IMR-90 (cell line): Measurements from ENCODE around the gene TBC1D10B. TPM values are rescaled to one million over a fixed set of nuclear protein-coding genes. Genes with fewer than 3 reads are reported as not detected.
"Not testable (repeated sequence)": the region's sequence is repeated elsewhere in the genome, so short reads cannot be mapped to it uniquely, and the experiment has no call there.

Source experiments
- ATAC-seq: fragments of 200-7000 bp; cut with Tn5 transposase; 2 replicates; pipeline ENCODE4 v1.9.1; 2020; ENCODE audit warnings: low read depth, mild to moderate bottlenecking, moderate library complexity
- BruUV-seq: library from RNA; stranded (reverse); fragments of 400-500 nt; replicated peaks from 2 replicates; lab custom pipeline; 2021; lab: Mats Ljungman, UMichigan
- CTCF ChIA-PET: fragments of 300-600 bp; formaldehyde crosslinking; extraction: SDS; loops from one replicate; lab custom pipeline; 2021; ENCODE audit warnings: antibody characterized with exemption; lab: Yijun Ruan, JAX
- POLR2A ChIA-PET: fragments of 300-600 bp; sonication (Branson Sonifier 250); formaldehyde crosslinking; loops from one replicate; lab custom pipeline; 2022; ENCODE audit warnings: antibody characterized with exemption; ENCODE audit not compliant: unreplicated experiment; lab: Charles Lee
- DNase-seq: peaks from one replicate; pipeline ENCODE4 v3.0.0; 2013
- H2AFZ ChIP-seq: replicated peaks from 2 replicates; pipeline ENCODE3; 2013; ENCODE audit warnings: low read length, mild to moderate bottlenecking; ENCODE audit not compliant: poor library complexity
- H2AK5ac ChIP-seq: 2 replicates; pipeline ENCODE4 v1.6.1; 2013; ENCODE audit warnings: low read depth, low read length, inconsistent platforms
- H2AK9ac ChIP-seq: replicated peaks from 2 replicates; pipeline ENCODE3; 2013; ENCODE audit warnings: mild to moderate bottlenecking, low read depth, low read length, moderate library complexity; ENCODE audit not compliant: poor library complexity
- H2BK120ac ChIP-seq: 2 replicates; pipeline ENCODE4 v1.6.1; 2013; ENCODE audit warnings: low read depth, low read length, inconsistent platforms
- H2BK15ac ChIP-seq: 3 replicates; pipeline ENCODE4 v1.6.1; 2013; ENCODE audit warnings: low read depth, low read length, inconsistent platforms
- H2BK20ac ChIP-seq: 2 replicates; pipeline ENCODE4 v1.6.1; 2013; ENCODE audit warnings: low read depth, mild to moderate bottlenecking, inconsistent platforms, low read length, moderate library complexity
- H2BK5ac ChIP-seq: 2 replicates; pipeline ENCODE4 v1.6.1; 2013; ENCODE audit warnings: mild to moderate bottlenecking, low read depth, low read length, inconsistent platforms; ENCODE audit not compliant: poor library complexity, severe bottlenecking
- H3K14ac ChIP-seq: replicated peaks from 2 replicates; pipeline ENCODE4 v1.6.1; 2013; ENCODE audit warnings: low read depth, low read length, inconsistent platforms
- H3K18ac ChIP-seq: 2 replicates; pipeline ENCODE4 v1.6.1; 2013; ENCODE audit warnings: low read depth, low read length, control low read depth
- H3K23ac ChIP-seq: 2 replicates; pipeline ENCODE4 v1.6.1; 2013; ENCODE audit warnings: low read depth, low read length, inconsistent platforms
- H3K27ac ChIP-seq: 2 replicates; pipeline ENCODE4 v1.5.1; 2013; ENCODE audit warnings: mild to moderate bottlenecking, control low read depth, low read length; ENCODE audit not compliant: insufficient read depth
- H3K27me3 ChIP-seq: 2 replicates; pipeline ENCODE4 v1.6.1; 2013; ENCODE audit warnings: low read length; ENCODE audit not compliant: control insufficient read depth, insufficient read depth
- H3K36me3 ChIP-seq: 2 replicates; pipeline ENCODE4 v1.6.1; 2013; ENCODE audit warnings: low read length, mixed read lengths; ENCODE audit not compliant: control insufficient read depth, insufficient read depth
- H3K4ac ChIP-seq: 2 replicates; pipeline ENCODE4 v1.6.1; 2013; ENCODE audit warnings: low read depth, low read length, inconsistent platforms
- H3K4me1 ChIP-seq: 2 replicates; pipeline ENCODE4 v1.6.1; 2013; ENCODE audit warnings: low read length, mixed read lengths; ENCODE audit not compliant: control insufficient read depth, insufficient read depth
- H3K4me2 ChIP-seq: 2 replicates; pipeline ENCODE4 v1.6.1; 2013; ENCODE audit warnings: low read depth, mild to moderate bottlenecking, control low read depth, low read length, moderate library complexity
- H3K4me3 ChIP-seq: 2 replicates; pipeline ENCODE4 v1.5.1; 2013; ENCODE audit warnings: low read depth, mild to moderate bottlenecking, control low read depth, low read length, moderate library complexity; ENCODE audit not compliant: insufficient read depth
- H3K56ac ChIP-seq: 2 replicates; pipeline ENCODE4 v1.6.1; 2013; ENCODE audit warnings: low read length, inconsistent platforms; ENCODE audit not compliant: insufficient read depth; ENCODE audit errors: extremely low read depth
- H3K79me1 ChIP-seq, 2 experiments: 2 replicates each; pipeline ENCODE4 v1.6.1; 2013; ENCODE audit warnings: low read length in 2 of 2, inconsistent platforms in 1 of 2, low read depth in 1 of 2
- H3K9ac ChIP-seq: 2 replicates; pipeline ENCODE4 v1.6.1; 2013; ENCODE audit warnings: low read depth, low read length, control low read depth
- H3K9me1 ChIP-seq: 2 replicates; pipeline ENCODE4 v1.6.1; 2013; ENCODE audit warnings: low read length, inconsistent platforms; ENCODE audit not compliant: insufficient read depth
- H3K9me3 ChIP-seq: 2 replicates; pipeline ENCODE4 v1.6.1; 2013; ENCODE audit warnings: low read length; ENCODE audit not compliant: control insufficient read depth, insufficient read depth
- H4K20me1 ChIP-seq: 2 replicates; pipeline ENCODE4 v1.6.1; 2013; ENCODE audit warnings: low read length, inconsistent platforms; ENCODE audit not compliant: insufficient read depth
- H4K5ac ChIP-seq: 2 replicates; pipeline ENCODE4 v1.6.1; 2013; ENCODE audit warnings: mild to moderate bottlenecking, low read depth, low read length, control low read depth
- H4K8ac ChIP-seq, 2 experiments: 2 replicates each; pipeline ENCODE4 v1.6.1; 2013; ENCODE audit warnings: low read depth in 2 of 2, low read length in 2 of 2, control low read depth in 1 of 2, inconsistent platforms in 1 of 2
- H4K91ac ChIP-seq: 2 replicates; pipeline ENCODE4 v1.6.1; 2013; ENCODE audit warnings: low read depth, low read length, inconsistent platforms; ENCODE audit not compliant: insufficient read depth
- WGBS, 2 experiments: methylation state at CpG; one replicate each; pipeline versions ENCODE4 v1.1.5 to v1.1.7; 2013; ENCODE audit warnings: missing lambda C conversion rate in 2 of 2; ENCODE audit not compliant: insufficient read length in 1 of 2; ENCODE audit errors: extremely low coverage in 2 of 2; 5-methylcytosine and 5-hydroxymethylcytosine counted together
- dilution Hi-C: fragments of 300-500 bp; cut with HindIII; formaldehyde crosslinking; loops from one replicate; pipeline ENCODE4 v1.14.3; 2018; ENCODE audit warnings: low sequenced_read_pairs; ENCODE audit not compliant: unreplicated experiment
- in situ Hi-C: fragments of 300-500 bp; cut with MboI; formaldehyde crosslinking; loops from 3 replicates; pipeline ENCODE4 v1.14.3; 2019; ENCODE audit warnings: low sequenced_read_pairs, inconsistent platforms, mixed read lengths
- intact Hi-C: fragments of 100-400 bp; cut with micrococcal nuclease; formaldehyde crosslinking; loops from 2 replicates; pipeline ENCODE4 v1.10.0; 2022
- polyA plus RNA-seq, 3 experiments: library from polyadenylated mRNA; depleted of rRNA; stranded (reverse); fragments of >200 nt; gene quantifications; 2 replicates each; pipeline ENCODE4 v1.2.3, GENCODE V29; 2012; ENCODE audit warnings: low replicate concordance in 1 of 3
- total RNA-seq: library from RNA; depleted of rRNA; stranded (reverse); fragments of >200 nt; gene quantifications from 2 replicates; pipeline ENCODE4 v1.2.3, GENCODE V29; 2012

Gene TBC1D10B
- total and polyA plus RNA-seq, 2 of the 4 experiments (the other 2 are of a cell fraction), result 8.4 to 24.9 TPM

DNA sequence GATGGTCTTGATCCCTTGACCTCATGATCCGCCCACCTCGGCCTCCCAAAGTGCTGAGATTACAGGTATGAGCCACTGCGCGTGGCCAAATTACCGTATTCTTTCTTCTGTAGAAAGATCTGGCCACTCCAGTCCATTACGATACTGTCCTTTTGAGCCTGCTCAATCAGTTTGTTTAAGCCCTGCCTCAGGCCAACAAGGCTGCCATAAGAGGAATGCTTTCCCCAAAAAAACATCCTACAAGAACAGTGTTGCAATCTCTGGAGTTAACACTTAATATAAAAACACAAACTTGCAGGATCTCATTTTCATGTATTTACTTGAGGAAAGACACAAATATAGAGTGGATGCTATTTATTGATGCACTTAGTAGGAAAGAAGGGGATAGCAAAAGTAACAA, 46.1 kb downstream of the TBC1D10B start:
- intact Hi-C loops, ATAC-seq, H4K20me1 ChIP-seq: not testable (repeated sequence)

GRCh38 chr16:30318647-30319046, 51.6 kb downstream of the TBC1D10B start:
- H2BK20ac ChIP-seq, H3K27me3 ChIP-seq, ATAC-seq, H3K4me3 ChIP-seq, H3K9ac ChIP-seq, H3K27ac ChIP-seq, intact Hi-C loops, H3K4me1 ChIP-seq, H2AK9ac ChIP-seq, H3K4me2 ChIP-seq, H4K91ac ChIP-seq, H3K14ac ChIP-seq, BruUV-seq, dilution Hi-C loops, H3K9me3 ChIP-seq, CTCF ChIA-PET, DNase-seq, H4K8ac ChIP-seq, H4K5ac ChIP-seq, H3K56ac ChIP-seq, H3K18ac ChIP-seq, H2AFZ ChIP-seq, H2BK5ac ChIP-seq, H2BK15ac ChIP-seq, H3K4ac ChIP-seq, H3K23ac ChIP-seq, H3K36me3 ChIP-seq, H2BK120ac ChIP-seq, H4K20me1 ChIP-seq, H3K9me1 ChIP-seq, in situ Hi-C loops, H2AK5ac ChIP-seq, POLR2A ChIA-PET: not testable (repeated sequence)
- peaks cover 0 to 14% of the 10 kb centered on the region in 2 experiments; a peak in 3 of 4 replicates for H3K79me1 ChIP-seq
- no CpG with 5 or more reads among the region's 2 CpGs for WGBS, 2 experiments

More for the DNA sequence above, 46.1 kb downstream of the TBC1D10B start:
- DNase-seq, H3K79me1 ChIP-seq, H3K9ac ChIP-seq, H2BK15ac ChIP-seq, CTCF ChIA-PET, H2AK5ac ChIP-seq, H3K4me3 ChIP-seq, H4K5ac ChIP-seq, H3K9me3 ChIP-seq, dilution Hi-C loops, H3K14ac ChIP-seq, H3K23ac ChIP-seq, H3K4me2 ChIP-seq, H2AK9ac ChIP-seq, H4K91ac ChIP-seq, H3K9me1 ChIP-seq, in situ Hi-C loops, H3K27me3 ChIP-seq, H3K56ac ChIP-seq, H3K27ac ChIP-seq, H2AFZ ChIP-seq, H2BK120ac ChIP-seq, H3K4ac ChIP-seq, POLR2A ChIA-PET, H3K4me1 ChIP-seq, H4K8ac ChIP-seq, H3K18ac ChIP-seq, BruUV-seq, H2BK5ac ChIP-seq, H3K36me3 ChIP-seq, H2BK20ac ChIP-seq: not testable (repeated sequence)
- 100% methylated on average over 2 of the region's 6 CpGs; no CpG with 5 or more reads in 1 of the 2 experiments for WGBS, 2 experiments
